KMS-11 (cell line): ENCODE results near the gene ARID1B.

Experiments
- H2AFZ ChIP-seq: fragments of 200-600 bp; sonication (generic); 2 replicates; pipeline ENCODE4 v1.6.1; 2016; ENCODE audit warnings: antibody characterized with exemption, mixed run types, low read depth
- H3K27ac ChIP-seq: fragments of 200-600 bp; sonication (generic); 2 replicates; pipeline ENCODE4 v1.6.1; 2016; ENCODE audit warnings: mild to moderate bottlenecking, mixed run types
- H3K27me3 ChIP-seq: fragments of 200-600 bp; sonication (generic); 2 replicates; pipeline ENCODE4 v1.6.1; 2017; ENCODE audit warnings: mild to moderate bottlenecking, low read depth, mixed run types, moderate library complexity; ENCODE audit not compliant: insufficient read depth
- H3K36me3 ChIP-seq: fragments of 200-600 bp; sonication (generic); 2 replicates; pipeline ENCODE4 v1.6.1; 2017; ENCODE audit warnings: mild to moderate bottlenecking, mixed run types; ENCODE audit not compliant: insufficient read depth
- H3K4me1 ChIP-seq: fragments of 200-600 bp; sonication (generic); 2 replicates; pipeline ENCODE4 v1.6.1; 2016; ENCODE audit warnings: mild to moderate bottlenecking, low read depth, mixed run types; ENCODE audit not compliant: poor library complexity, severe bottlenecking
- H3K4me2 ChIP-seq: fragments of 200-600 bp; sonication (generic); 2 replicates; pipeline ENCODE4 v1.7.0; 2016; ENCODE audit warnings: mild to moderate bottlenecking, mixed run types
- H3K4me3 ChIP-seq: fragments of 200-600 bp; sonication (generic); IDR thresholded peaks from 2 replicates; pipeline ENCODE4 v1.6.1; 2017; ENCODE audit warnings: low read depth, low read length, mixed read lengths; ENCODE audit not compliant: insufficient read depth
- H3K79me2 ChIP-seq: fragments of 200-600 bp; sonication (generic); 2 replicates; pipeline ENCODE4 v1.6.1; 2016; ENCODE audit warnings: low read depth, mixed run types; ENCODE audit not compliant: insufficient read depth
- H3K9ac ChIP-seq: fragments of 200-600 bp; sonication (generic); 2 replicates; pipeline ENCODE4 v1.6.1; 2016; ENCODE audit warnings: mild to moderate bottlenecking, mixed run types
- H4K20me1 ChIP-seq: fragments of 200-600 bp; sonication (generic); 2 replicates; pipeline ENCODE4 v1.6.1; 2016; ENCODE audit warnings: mild to moderate bottlenecking, mixed run types; ENCODE audit not compliant: insufficient read depth
- TF ChIP-seq, protein P1 (sequence below): fragments of 200-600 bp; sonication (generic); conservative IDR thresholded peaks from 2 replicates; pipeline ENCODE4 v1.6.1; 2017; ENCODE audit warnings: low read depth, mild to moderate bottlenecking, antibody characterized with exemption, low read length, moderate library complexity, mixed read lengths

ARID1B gene

DNA sequence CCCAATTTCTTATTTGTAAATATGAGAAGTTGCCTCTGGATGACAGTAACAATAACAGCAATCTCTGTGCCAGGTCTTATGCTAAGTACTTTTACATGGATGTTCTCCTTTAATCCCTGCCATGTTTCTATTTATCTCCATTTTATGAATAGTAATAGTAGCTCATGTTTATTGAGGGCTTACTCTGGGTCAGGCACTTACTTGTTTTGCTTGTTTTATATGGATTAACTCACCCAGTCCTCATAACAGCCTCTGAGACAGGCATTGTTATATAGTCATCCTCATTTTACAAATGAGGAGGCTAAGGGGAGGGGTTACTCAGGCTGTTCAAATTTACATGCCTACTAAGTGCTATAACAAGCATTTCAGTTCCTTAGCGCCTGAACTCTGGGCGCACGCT, 64.3 kb downstream of the ARID1B start:
- no peaks in the 10 kb centered on the region for H4K20me1 ChIP-seq
- H2AFZ ChIP-seq: no peak overlapping the region
- TF ChIP-seq, protein P1, sequence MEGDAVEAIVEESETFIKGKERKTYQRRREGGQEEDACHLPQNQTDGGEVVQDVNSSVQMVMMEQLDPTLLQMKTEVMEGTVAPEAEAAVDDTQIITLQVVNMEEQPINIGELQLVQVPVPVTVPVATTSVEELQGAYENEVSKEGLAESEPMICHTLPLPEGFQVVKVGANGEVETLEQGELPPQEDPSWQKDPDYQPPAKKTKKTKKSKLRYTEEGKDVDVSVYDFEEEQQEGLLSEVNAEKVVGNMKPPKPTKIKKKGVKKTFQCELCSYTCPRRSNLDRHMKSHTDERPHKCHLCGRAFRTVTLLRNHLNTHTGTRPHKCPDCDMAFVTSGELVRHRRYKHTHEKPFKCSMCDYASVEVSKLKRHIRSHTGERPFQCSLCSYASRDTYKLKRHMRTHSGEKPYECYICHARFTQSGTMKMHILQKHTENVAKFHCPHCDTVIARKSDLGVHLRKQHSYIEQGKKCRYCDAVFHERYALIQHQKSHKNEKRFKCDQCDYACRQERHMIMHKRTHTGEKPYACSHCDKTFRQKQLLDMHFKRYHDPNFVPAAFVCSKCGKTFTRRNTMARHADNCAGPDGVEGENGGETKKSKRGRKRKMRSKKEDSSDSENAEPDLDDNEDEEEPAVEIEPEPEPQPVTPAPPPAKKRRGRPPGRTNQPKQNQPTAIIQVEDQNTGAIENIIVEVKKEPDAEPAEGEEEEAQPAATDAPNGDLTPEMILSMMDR: no peak
- H3K9ac ChIP-seq: no peak overlapping the region
- H3K27ac ChIP-seq: no peak overlapping the region
- no peak overlapping the region for H3K4me2 ChIP-seq
- H3K4me1 ChIP-seq: peaks cover 23% of the 10 kb centered on the region
- no peaks in the 10 kb centered on the region for H3K27me3 ChIP-seq
- no peak overlapping the region for H3K4me3 ChIP-seq
- H3K79me2 ChIP-seq: peaks cover 85% of the 10 kb centered on the region; the same call in 1 of the 2 replicates
- no peaks in the 10 kb centered on the region for H3K36me3 ChIP-seq

DNA sequence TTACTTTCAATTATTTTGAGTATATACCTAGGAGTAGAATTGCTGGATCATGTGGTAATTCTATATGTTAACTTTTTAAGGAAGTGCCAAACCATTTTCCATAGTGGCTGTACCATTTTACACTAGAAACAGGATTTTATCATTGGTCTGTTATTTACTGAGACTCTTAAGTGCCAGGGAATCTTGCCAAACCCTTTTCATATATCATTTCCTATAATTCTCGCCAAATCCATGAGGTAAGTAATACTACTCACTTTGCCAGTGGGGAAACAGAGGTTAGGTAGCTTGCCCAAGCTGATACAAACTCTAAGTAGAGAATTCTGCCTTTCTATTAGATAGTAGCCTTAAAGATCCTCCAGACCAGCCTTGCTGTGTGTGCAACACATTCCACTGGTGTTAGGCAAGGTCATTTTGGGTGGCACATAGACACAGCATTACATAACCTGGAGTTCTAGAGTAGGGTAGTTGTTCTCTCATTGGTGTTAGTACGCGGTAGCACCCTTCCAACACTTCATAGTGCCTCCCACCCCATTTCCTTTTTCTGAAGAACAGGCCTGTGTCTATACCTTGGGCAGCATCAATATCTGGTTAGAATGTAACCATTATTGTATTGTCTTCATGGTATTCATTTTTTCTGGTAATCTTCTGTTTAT, 65.5 kb downstream of the ARID1B start:
- TF ChIP-seq, protein P1: no peak
- Histone ChIP-seq H3K27ac (no peak overlapping the region), H3K79me2 (peaks cover 91% of the 10 kb centered on the region; the same call in 1 of the 2 replicates), H3K36me3 (no peaks in the 10 kb centered on the region), H3K27me3 (no peaks in the 10 kb centered on the region), H3K9ac (no peak overlapping the region), H3K4me2 (no peak overlapping the region), H2AFZ (no peak overlapping the region), H3K4me1 (peaks cover 35% of the 10 kb centered on the region), H4K20me1 (0 out of 2 replicates have a peak, but pooled peaks cover 7% of the 10 kb centered on the region), H3K4me3 (no peak overlapping the region)

DNA sequence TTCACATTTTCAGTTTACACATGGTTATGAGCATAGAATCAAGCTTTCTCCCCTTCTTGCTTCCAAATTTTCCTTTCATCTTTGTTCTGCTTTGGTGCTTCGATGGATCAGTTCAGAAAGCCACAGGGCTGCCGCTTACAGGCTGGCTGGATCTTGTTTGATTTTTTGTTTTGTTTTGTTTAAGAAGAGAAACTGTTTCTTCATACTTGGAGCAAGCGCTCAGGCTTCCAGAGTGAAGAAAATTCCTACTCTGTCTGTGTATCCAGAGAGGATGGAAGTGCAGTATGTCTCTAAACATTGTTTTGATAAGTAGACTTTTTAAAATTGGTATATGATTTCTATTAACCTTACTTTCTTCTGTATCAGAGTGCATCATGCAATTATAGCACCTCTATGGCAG, 66.9 kb downstream of the ARID1B start:
- Histone ChIP-seq H3K9ac (no peak overlapping the region), H2AFZ (no peak overlapping the region), H3K4me2 (no peak overlapping the region)

DNA sequence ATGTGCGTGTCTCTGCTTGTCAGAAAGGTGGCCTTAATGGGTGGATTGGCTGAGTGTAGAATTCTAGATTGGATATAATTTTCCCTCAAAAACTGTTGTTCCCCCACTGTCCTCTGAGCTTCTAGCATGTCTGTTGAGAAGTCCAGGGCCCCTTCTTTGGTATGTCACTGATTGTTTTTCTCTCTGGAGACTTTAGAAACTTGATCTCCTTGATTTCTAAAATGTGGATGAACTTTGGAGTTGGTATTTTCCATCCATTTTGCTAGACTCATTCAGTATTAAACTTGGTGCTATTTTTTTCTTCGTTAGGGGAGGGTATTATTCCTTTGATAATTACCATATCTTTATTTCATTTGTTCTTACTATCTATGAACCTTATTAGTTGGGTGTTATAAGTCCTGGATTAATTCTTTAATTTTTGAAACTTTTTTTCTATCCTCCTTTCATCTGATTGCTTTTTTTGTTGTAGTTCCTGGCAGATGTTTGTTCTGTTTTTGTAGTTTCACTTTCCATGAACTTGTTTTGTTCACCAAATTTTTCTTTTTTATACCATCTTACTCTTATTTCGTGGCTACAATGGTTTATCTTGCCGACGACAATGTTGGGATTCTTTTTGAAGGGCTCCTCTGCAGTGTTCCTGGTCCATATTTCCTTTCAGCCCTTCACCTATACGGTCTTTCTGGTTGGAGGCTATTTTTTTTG, 68.4 kb downstream of the ARID1B start:
- Histone ChIP-seq H2AFZ (no peak overlapping the region), H3K4me2 (peak overlapping the region; percentile 60), H3K9ac (no peak overlapping the region), H3K79me2 (peaks cover 98% of the 10 kb centered on the region; the same call in 1 of the 2 replicates), H3K4me3 (no peak overlapping the region), H3K27ac (no peak overlapping the region; the same call in 1 of the 2 replicates), H3K27me3 (no peaks in the 10 kb centered on the region), H3K36me3 (no peaks in the 10 kb centered on the region), H4K20me1 (0 out of 2 replicates have a peak, but pooled peaks cover 7% of the 10 kb centered on the region), H3K4me1 (peaks cover 60% of the 10 kb centered on the region)
- TF ChIP-seq, protein P1: no peak

More for the DNA sequence above, 66.9 kb downstream of the ARID1B start:
- H3K79me2 ChIP-seq: peaks cover 98% of the 10 kb centered on the region; the same call in 1 of the 2 replicates
- H3K4me1 ChIP-seq: peaks cover 44% of the 10 kb centered on the region
- TF ChIP-seq, protein P1: no peak
- no peaks in the 10 kb centered on the region for H3K27me3 ChIP-seq
- 0 out of 2 replicates have a peak, but pooled peaks cover 7% of the 10 kb centered on the region for H4K20me1 ChIP-seq
- no peaks in the 10 kb centered on the region for H3K36me3 ChIP-seq
- H3K27ac ChIP-seq: no peak overlapping the region
- H3K4me3 ChIP-seq: no peak overlapping the region
